ENCODE data around the gene TAAR5.
"Not testable (repeated sequence)": the region's sequence is repeated elsewhere in the genome, so short reads cannot be mapped to it uniquely, and the experiment has no call there.

Gene TAAR5

DNA sequence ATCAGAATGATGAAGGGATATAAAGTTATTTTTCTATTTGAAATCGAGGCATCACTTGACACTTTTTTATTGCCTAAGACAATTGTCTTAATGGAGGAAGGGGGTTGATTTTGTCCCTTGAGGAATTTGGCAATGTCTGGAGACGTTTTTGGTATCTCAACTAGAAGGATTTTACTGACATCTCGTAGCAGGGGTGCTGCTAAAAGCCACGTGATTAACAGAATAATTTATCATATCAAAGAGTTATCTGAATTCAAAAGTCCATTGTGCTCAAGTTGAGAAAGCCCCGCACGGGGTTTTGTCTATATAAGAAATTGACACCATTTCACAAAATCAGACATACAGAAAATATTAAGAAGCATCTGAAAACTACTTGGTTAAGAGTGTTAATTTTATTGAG is 20.9 kb downstream of the TAAR5 start:
- Histone ChIP-seq H3K4me3 (ENCODE audit: low read length) (no peak overlapping the region), H3K9ac (ENCODE audit: low read length) (no peak overlapping the region), H3K4me1 (ENCODE audit: control insufficient read depth, insufficient read depth, low read length) (no peaks in the 10 kb centered on the region), H3K9me3 (ENCODE audit: control insufficient read depth, low read length) (no peaks in the 10 kb centered on the region), H3K36me3 (ENCODE audit: control insufficient read depth, insufficient read depth, low read length) (no peaks in the 10 kb centered on the region), H3K27me3 (ENCODE audit: control insufficient read depth, insufficient read depth, low read length) (peaks cover 20% of the 10 kb centered on the region)

DNA sequence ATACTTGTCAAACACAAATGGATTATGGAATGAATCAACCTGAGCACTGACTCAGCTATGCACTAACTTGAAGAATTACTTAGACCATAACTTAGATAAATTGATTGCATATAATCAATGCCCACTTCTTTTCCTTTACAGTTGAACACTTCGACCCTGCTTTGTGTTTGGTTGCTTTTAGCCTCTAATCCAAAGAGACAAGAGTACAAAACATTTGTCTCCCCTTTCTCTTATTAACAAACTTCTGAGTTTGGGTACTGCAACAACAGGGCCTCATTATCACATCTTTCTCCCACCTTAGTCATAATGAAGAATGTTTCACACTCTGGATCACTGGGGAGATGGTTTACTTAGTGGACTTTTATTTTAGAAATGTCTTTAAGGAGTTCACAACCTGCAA is 22.0 kb downstream of the TAAR5 start:
- Histone ChIP-seq H3K4me3 (ENCODE audit: low read length) (no peak overlapping the region), H3K4me1 (ENCODE audit: control insufficient read depth, insufficient read depth, low read length) (no peaks in the 10 kb centered on the region), H3K36me3 (ENCODE audit: control insufficient read depth, insufficient read depth, low read length) (no peaks in the 10 kb centered on the region), H3K27me3 (ENCODE audit: control insufficient read depth, insufficient read depth, low read length) (peaks cover 30% of the 10 kb centered on the region), H3K9ac (ENCODE audit: low read length) (no peak overlapping the region), H3K9me3 (ENCODE audit: control insufficient read depth, low read length) (no peaks in the 10 kb centered on the region)

DNA sequence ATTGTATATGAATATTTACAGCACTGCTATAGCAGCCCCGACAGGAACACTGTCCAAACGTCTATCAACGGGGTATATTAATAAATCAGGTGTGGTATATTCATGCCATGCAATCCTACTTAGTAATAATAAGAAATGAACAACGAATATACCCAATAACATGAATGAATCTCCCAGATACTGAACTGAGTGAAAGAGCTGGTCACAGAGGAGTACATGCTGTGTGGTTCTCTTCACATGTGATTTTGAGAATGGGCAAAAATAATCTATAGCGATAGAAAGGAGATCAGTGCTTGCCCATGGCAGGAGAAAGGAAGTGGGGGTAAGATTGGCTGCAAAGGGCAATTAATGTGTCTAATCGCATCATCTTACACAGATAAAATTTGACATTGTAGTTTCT is 23.1 kb downstream of the TAAR5 start:
- no peaks in the 10 kb centered on the region for H3K4me1 ChIP-seq (ENCODE audit: control insufficient read depth, insufficient read depth, low read length)
- no peaks in the 10 kb centered on the region for H3K9me3 ChIP-seq (ENCODE audit: control insufficient read depth, low read length)
- no peaks in the 10 kb centered on the region for H3K36me3 ChIP-seq (ENCODE audit: control insufficient read depth, insufficient read depth, low read length)
- H3K27me3 ChIP-seq (ENCODE audit: control insufficient read depth, insufficient read depth, low read length), result peaks cover 33% of the 10 kb centered on the region
- H3K4me3 ChIP-seq (ENCODE audit: low read length), result no peak overlapping the region
- H3K9ac ChIP-seq (ENCODE audit: low read length), result no peak overlapping the region

DNA sequence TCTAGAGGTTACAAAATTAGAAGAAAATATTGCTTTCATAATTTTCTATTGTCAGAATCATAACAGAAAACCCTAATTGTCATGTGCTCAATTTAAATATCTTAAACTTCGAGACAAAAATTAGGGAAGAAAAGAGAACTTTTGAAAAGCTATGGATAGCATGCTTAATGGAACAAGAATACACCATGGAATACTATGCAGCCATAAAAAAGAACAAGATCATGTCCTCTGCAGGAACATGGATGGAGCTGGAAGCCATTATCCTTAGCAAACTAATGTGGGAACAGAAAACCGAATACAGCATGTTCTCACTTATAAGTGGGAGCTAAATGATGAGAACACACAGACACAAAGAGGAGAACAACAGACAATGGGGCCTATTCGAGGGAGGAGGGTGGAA is 29.5 kb downstream of the TAAR5 start:
- not testable (repeated sequence) for H3K9me3 ChIP-seq (ENCODE audit: control insufficient read depth, low read length); H3K4me3 ChIP-seq (ENCODE audit: low read length); H3K36me3 ChIP-seq (ENCODE audit: control insufficient read depth, insufficient read depth, low read length); H3K4me1 ChIP-seq (ENCODE audit: control insufficient read depth, insufficient read depth, low read length); H3K9ac ChIP-seq (ENCODE audit: low read length)
- peaks cover 17% of the 10 kb centered on the region for H3K27me3 ChIP-seq (ENCODE audit: control insufficient read depth, insufficient read depth, low read length)

DNA sequence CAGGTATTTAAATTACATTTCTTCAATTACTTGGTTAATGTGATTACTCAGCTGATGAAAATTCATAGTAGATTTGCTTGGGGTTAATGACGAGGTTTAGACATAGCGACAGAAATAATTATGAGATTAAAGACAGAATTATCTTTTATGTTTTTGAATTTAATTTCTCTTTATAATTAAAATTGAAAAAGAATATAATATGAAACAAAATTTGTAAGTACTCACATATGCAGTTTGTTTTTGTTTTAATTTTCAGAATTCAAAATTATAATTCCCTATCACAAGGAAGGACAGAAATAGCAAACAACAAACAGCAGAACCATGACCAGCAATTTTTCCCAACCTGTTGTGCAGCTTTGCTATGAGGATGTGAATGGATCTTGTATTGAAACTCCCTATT is 37.2 kb downstream of the TAAR5 start, which contains the start of gene TAAR8:
Gene TAAR8, plus strand, starts transcription at position 301 of the 400 bp plus-strand sequence. Its CDS starts 21 bp downstream, at position 322.
- peaks cover 21% of the 10 kb centered on the region for H3K27me3 ChIP-seq (ENCODE audit: control insufficient read depth, insufficient read depth, low read length)
- no peak within 1 kb of the TSS for H3K4me3 ChIP-seq (ENCODE audit: low read length)
- no peak within 1 kb of the TSS for H3K9ac ChIP-seq (ENCODE audit: low read length)
- no peaks in the 10 kb centered on the region for H3K9me3 ChIP-seq (ENCODE audit: control insufficient read depth, low read length)
- no peaks in the 10 kb centered on the region for H3K4me1 ChIP-seq (ENCODE audit: control insufficient read depth, insufficient read depth, low read length)
- no peaks in the 10 kb centered on the region for H3K36me3 ChIP-seq (ENCODE audit: control insufficient read depth, insufficient read depth, low read length)

DNA sequence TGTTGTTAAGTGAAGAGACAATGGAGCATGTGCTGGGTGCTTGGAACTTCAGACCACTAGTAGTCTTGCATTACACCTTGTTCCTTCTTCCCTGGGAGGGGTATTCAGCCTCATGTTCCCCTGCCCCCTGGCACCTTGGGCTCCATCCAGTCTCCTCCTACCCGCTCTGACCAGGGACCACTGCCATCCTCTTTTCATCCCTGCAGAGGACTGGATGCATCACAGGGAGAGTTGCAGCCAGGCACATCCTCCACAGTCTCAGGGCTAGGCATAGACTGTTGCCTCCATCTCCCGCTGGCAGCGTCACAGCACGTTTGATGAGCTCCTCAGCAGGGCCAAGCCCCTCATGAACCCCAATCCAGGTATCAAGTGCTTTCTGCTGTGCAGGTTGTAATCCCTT is 38.3 kb downstream of the TAAR5 start:
- no peaks in the 10 kb centered on the region for H3K36me3 ChIP-seq (ENCODE audit: control insufficient read depth, insufficient read depth, low read length)
- H3K4me3 ChIP-seq (ENCODE audit: low read length), result no peak overlapping the region
- no peaks in the 10 kb centered on the region for H3K4me1 ChIP-seq (ENCODE audit: control insufficient read depth, insufficient read depth, low read length)
- peaks cover 21% of the 10 kb centered on the region for H3K27me3 ChIP-seq (ENCODE audit: control insufficient read depth, insufficient read depth, low read length)
- no peak overlapping the region for H3K9ac ChIP-seq (ENCODE audit: low read length)
- H3K9me3 ChIP-seq (ENCODE audit: control insufficient read depth, low read length), result no peaks in the 10 kb centered on the region

DNA sequence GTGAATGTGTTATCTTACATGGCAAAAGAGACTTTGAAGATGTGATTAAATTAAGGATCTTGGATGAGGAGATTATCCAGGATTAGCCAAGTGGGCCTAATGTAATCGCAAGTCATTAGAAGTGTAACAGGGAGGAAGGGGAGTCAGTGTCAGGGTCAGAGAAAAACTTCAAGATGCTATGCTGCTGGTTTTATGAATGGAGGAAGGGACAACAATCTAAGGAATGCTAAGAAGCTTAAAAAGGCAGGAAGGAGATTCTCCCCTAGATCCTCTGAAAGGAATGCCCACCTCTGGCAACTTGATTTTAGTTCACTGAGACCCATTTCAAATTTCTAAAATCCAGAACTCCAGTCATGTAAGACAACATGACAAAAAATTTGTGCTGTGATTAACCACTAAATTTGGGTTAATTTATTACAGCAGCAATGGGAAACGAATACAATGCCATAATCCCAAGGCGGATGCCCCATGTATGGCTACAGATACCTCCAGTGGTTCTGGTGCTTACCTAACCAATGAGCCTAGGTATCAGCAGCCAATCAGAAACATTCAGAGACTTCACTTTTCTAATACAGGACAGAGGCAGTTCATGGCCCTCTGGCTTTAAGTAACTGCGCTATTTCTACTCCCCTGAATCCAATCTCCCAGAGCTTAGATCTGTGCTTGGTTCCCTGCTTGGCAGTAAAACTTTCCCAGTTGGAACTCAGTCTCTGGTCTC is 40.6 kb downstream of the TAAR5 start:
- Histone ChIP-seq H3K36me3 (ENCODE audit: control insufficient read depth, insufficient read depth, low read length) (no peaks in the 10 kb centered on the region), H3K9me3 (ENCODE audit: control insufficient read depth, low read length) (no peaks in the 10 kb centered on the region), H3K9ac (ENCODE audit: low read length) (no peak overlapping the region), H3K27me3 (ENCODE audit: control insufficient read depth, insufficient read depth, low read length) (peaks cover 33% of the 10 kb centered on the region), H3K4me3 (ENCODE audit: low read length) (no peak overlapping the region), H3K4me1 (ENCODE audit: control insufficient read depth, insufficient read depth, low read length) (no peaks in the 10 kb centered on the region)

DNA sequence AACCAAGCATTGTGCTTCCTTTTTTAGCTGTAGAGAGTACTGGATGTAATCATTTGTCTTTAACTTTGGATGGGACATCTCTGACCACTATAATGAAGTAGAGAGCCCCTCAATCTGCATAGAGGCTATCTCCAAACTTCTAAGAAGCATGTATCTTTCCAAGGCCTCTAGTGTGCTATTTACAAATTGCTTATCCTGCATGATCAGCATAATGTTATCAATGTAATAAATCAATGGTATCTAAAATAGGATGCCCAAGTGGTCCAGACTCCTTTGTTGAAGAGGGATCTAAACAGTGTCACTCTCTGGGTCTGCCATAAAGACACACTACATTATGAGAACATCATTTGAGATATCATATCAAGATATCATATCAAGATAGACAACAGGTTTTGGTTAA is 44.7 kb downstream of the TAAR5 start:
- Histone ChIP-seq H3K9me3 (ENCODE audit: control insufficient read depth, low read length) (no peaks in the 10 kb centered on the region), H3K9ac (ENCODE audit: low read length) (no peak overlapping the region), H3K4me3 (ENCODE audit: low read length) (no peak overlapping the region), H3K36me3 (ENCODE audit: control insufficient read depth, insufficient read depth, low read length) (no peaks in the 10 kb centered on the region), H3K4me1 (ENCODE audit: control insufficient read depth, insufficient read depth, low read length) (no peaks in the 10 kb centered on the region), H3K27me3 (ENCODE audit: control insufficient read depth, insufficient read depth, low read length) (peaks cover 17% of the 10 kb centered on the region)

All from mucosa of stomach (tissue), 1 donor.